Vagina (tissue), 2 donors: ENCODE data around the gene ZFHX3. TPM values are rescaled to one million over a fixed set of nuclear protein-coding genes. Genes with fewer than 3 reads are reported as not detected.

Source experiments
- DNase-seq, 2 donors: peaks; one replicate each; pipeline ENCODE4 v3.0.0-alpha.2; 2017; ENCODE audit errors: extremely low spot score in 2 of 2
- H3K27ac ChIP-seq: fragments of 200-600 bp; sonication (generic); one replicate; pipeline ENCODE4 v1.5.1; 2019
- H3K27me3 ChIP-seq: fragments of 200-600 bp; sonication (generic); one replicate; pipeline ENCODE4 v1.5.1; 2019
- H3K36me3 ChIP-seq, 2 donors: fragments of 200-600 bp; sonication (generic); one replicate each; pipeline ENCODE4 v1.5.1; 2017 to 2019
- H3K4me1 ChIP-seq: fragments of 200-600 bp; sonication (generic); one replicate; pipeline ENCODE4 v1.5.1; 2019
- H3K4me3 ChIP-seq, 2 donors: fragments of 200-600 bp; sonication (generic); 1 replicate in 1 of 2; 2 replicates in 1 of 2; pipeline ENCODE4 v1.5.1; 2016 to 2019
- H3K9me3 ChIP-seq: fragments of 200-600 bp; sonication (generic); one replicate; pipeline ENCODE4 v1.5.1; 2019
- POLR2A ChIP-seq, 2 donors: fragments of 450-650 bp; IDR thresholded peaks; one replicate each; pipeline ENCODE4 v1.6.1; 2017; ENCODE audit warnings: antibody characterized with exemption in 2 of 2, mild to moderate bottlenecking in 2 of 2, moderate library complexity in 2 of 2
- POLR2AphosphoS5 ChIP-seq, 2 donors: sonication (generic); formaldehyde crosslinking; IDR thresholded peaks; one replicate each; pipeline ENCODE4 v1.9.0; 2017; ENCODE audit warnings: antibody characterized with exemption in 2 of 2, mild to moderate bottlenecking in 2 of 2, low read depth in 1 of 2; ENCODE audit not compliant: insufficient read depth in 1 of 2
- intact Hi-C: fragments of 100-400 bp; cut with DNase I; formaldehyde crosslinking; loops from one replicate; pipeline ENCODE4 v1.15.1; 2023
- total RNA-seq: library from RNA; depleted of rRNA; stranded (reverse); fragments of >200 nt; gene quantifications from one replicate; pipeline ENCODE4 v1.2.3, GENCODE V29; 2016
- TF ChIP-seq, protein P1 (sequence below), 3 experiments: fragments of 450-650 bp in 2 of 3; fragments of 200-600 bp in 1 of 3; sonication (generic) in 1 of 3; IDR thresholded peaks; one replicate each; pipeline ENCODE4 v1.5.1; 2017 to 2019; ENCODE audit warnings: antibody characterized with exemption in 3 of 3, mild to moderate bottlenecking in 2 of 3, moderate library complexity in 2 of 3

The ZFHX3 gene
- total RNA-seq, 1 donor from 2014 or later, result 28.0 TPM

- H3K4me1 ChIP-seq, result peaks cover 59% of the 10 kb centered on the region
- no peaks in the 10 kb centered on the region for H3K27me3 ChIP-seq
- DNase-seq, result peak in 1 of 2 donors; percentile 95
- H3K27ac ChIP-seq, result peak overlapping the region; percentile 81
- no peak overlapping the region for H3K4me3 ChIP-seq
- H3K9me3 ChIP-seq, result no peaks in the 10 kb centered on the region
- TF ChIP-seq POLR2AphosphoS5 (IDR thresholded peaks at IDR 0.05; ENCODE audit: insufficient read depth in 1 of 2, low read depth in 1 of 2), result peak in 1 of 2 donors; percentile 57
- TF ChIP-seq, protein P1, sequence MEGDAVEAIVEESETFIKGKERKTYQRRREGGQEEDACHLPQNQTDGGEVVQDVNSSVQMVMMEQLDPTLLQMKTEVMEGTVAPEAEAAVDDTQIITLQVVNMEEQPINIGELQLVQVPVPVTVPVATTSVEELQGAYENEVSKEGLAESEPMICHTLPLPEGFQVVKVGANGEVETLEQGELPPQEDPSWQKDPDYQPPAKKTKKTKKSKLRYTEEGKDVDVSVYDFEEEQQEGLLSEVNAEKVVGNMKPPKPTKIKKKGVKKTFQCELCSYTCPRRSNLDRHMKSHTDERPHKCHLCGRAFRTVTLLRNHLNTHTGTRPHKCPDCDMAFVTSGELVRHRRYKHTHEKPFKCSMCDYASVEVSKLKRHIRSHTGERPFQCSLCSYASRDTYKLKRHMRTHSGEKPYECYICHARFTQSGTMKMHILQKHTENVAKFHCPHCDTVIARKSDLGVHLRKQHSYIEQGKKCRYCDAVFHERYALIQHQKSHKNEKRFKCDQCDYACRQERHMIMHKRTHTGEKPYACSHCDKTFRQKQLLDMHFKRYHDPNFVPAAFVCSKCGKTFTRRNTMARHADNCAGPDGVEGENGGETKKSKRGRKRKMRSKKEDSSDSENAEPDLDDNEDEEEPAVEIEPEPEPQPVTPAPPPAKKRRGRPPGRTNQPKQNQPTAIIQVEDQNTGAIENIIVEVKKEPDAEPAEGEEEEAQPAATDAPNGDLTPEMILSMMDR (IDR thresholded peaks at IDR 0.05), result no peak
- intact Hi-C loops, result loop anchor here (5.0 to 10.0 kb wide), 3 partner anchors 49 to 114 kb away; no protein-coding TSS in a partner anchor
- H3K36me3 ChIP-seq, result no peaks in the 10 kb centered on the region
Measured at GRCh38 chr16:72938795-72939164, 109.1 kb downstream of the ZFHX3 start.

- H3K4me1 ChIP-seq, result peaks cover 64% of the 10 kb centered on the region
- H3K27me3 ChIP-seq, result no peaks in the 10 kb centered on the region
- H3K9me3 ChIP-seq, result no peaks in the 10 kb centered on the region
- intact Hi-C loops, result loop anchor here (5.0 to 10.0 kb wide), 3 partner anchors 49 to 114 kb away; no protein-coding TSS in a partner anchor
- no peak overlapping the region for H3K4me3 ChIP-seq
- TF ChIP-seq POLR2AphosphoS5 (IDR thresholded peaks at IDR 0.05; ENCODE audit: insufficient read depth in 1 of 2, low read depth in 1 of 2) (no peak), POLR2A (IDR thresholded peaks at IDR 0.05) (no peak)
- TF ChIP-seq, protein P1 (IDR thresholded peaks at IDR 0.05), result no peak
- H3K27ac ChIP-seq, result peak overlapping the region; percentile 81
- no peak for DNase-seq
- no peaks in the 10 kb centered on the region for H3K36me3 ChIP-seq
Measured at GRCh38 chr16:72937916-72938794, 109.8 kb downstream of the ZFHX3 start.

GRCh38 chr16:72937360-72937759, 110.6 kb downstream of the ZFHX3 start:
- DNase-seq, result no peak
- Histone ChIP-seq H3K9me3 (no peaks in the 10 kb centered on the region), H3K27me3 (no peaks in the 10 kb centered on the region), H3K4me1 (peaks cover 64% of the 10 kb centered on the region), H3K4me3 (no peak overlapping the region), H3K27ac (no peak overlapping the region), H3K36me3 (no peaks in the 10 kb centered on the region)
- no peak for TF ChIP-seq POLR2A (IDR thresholded peaks at IDR 0.05)
- no peak for TF ChIP-seq POLR2AphosphoS5 (IDR thresholded peaks at IDR 0.05; ENCODE audit: insufficient read depth in 1 of 2, low read depth in 1 of 2)
- TF ChIP-seq, protein P1 (IDR thresholded peaks at IDR 0.05), result no peak
- intact Hi-C loops, result loop anchor here (5.0 to 10.0 kb wide), 3 partner anchors 50 to 115 kb away; no protein-coding TSS in a partner anchor

- intact Hi-C loops, result loop anchor here (5.0 to 10.0 kb wide), 3 partner anchors 51 to 116 kb away; no protein-coding TSS in a partner anchor
- no peak for DNase-seq
- no peak overlapping the region for H3K27ac ChIP-seq
- H3K9me3 ChIP-seq, result no peaks in the 10 kb centered on the region
- no peak for TF ChIP-seq POLR2AphosphoS5 (IDR thresholded peaks at IDR 0.05; ENCODE audit: insufficient read depth in 1 of 2, low read depth in 1 of 2)
- TF ChIP-seq, protein P1 (IDR thresholded peaks at IDR 0.05), result no peak
- no peak for TF ChIP-seq POLR2A (IDR thresholded peaks at IDR 0.05)
- H3K27me3 ChIP-seq, result no peaks in the 10 kb centered on the region
- no peak overlapping the region for H3K4me3 ChIP-seq
- H3K36me3 ChIP-seq, result no peaks in the 10 kb centered on the region
- H3K4me1 ChIP-seq, result peaks cover 73% of the 10 kb centered on the region
Measured at GRCh38 chr16:72936408-72936807, 111.5 kb downstream of the ZFHX3 start.

GRCh38 chr16:72935896-72936295, 112.0 kb downstream of the ZFHX3 start:
- Histone ChIP-seq H3K27ac (no peak overlapping the region), H3K27me3 (no peaks in the 10 kb centered on the region), H3K9me3 (no peaks in the 10 kb centered on the region), H3K4me1 (peaks cover 75% of the 10 kb centered on the region), H3K36me3 (no peaks in the 10 kb centered on the region), H3K4me3 (no peak overlapping the region)
- DNase-seq, result no peak
- TF ChIP-seq, protein P1 (IDR thresholded peaks at IDR 0.05), result no peak
- no peak for TF ChIP-seq POLR2A (IDR thresholded peaks at IDR 0.05)
- TF ChIP-seq POLR2AphosphoS5 (IDR thresholded peaks at IDR 0.05; ENCODE audit: insufficient read depth in 1 of 2, low read depth in 1 of 2), result no peak
- intact Hi-C loops, result loop anchor here (5.0 to 10.0 kb wide), 3 partner anchors 51 to 116 kb away; no protein-coding TSS in a partner anchor
